WTC11 (cell line): ENCODE results near the gene GUCA1A. TPM values are rescaled to one million over a fixed set of nuclear protein-coding genes. Genes with fewer than 3 reads are reported as not detected.

Source experiments
- ATAC-seq: fragments of 200-7000 bp; cut with Tn5 transposase; 2 replicates; pipeline ENCODE4 v1.10.0; 2021; ENCODE audit warnings: mild to moderate bottlenecking, moderate library complexity
- CTCF ChIA-PET: fragments of 300-600 bp; sonication (Branson Sonifier 250); formaldehyde crosslinking; loops from one replicate; lab custom pipeline; 2021; ENCODE audit warnings: antibody characterized with exemption; lab: Charles Lee
- POLR2A ChIA-PET: fragments of 350-600 bp; sonication (Branson Sonifier 250); formaldehyde crosslinking; loops from one replicate; lab custom pipeline; 2021; ENCODE audit warnings: antibody characterized with exemption; lab: Charles Lee
- DNase-seq: peaks from one replicate; pipeline ENCODE4 v3.0.0; 2021; ENCODE audit warnings: low spot score
- H3K27ac Mint-ChIP-seq: 2 replicates; pipeline ENCODE4 v1.8.0; 2021; ENCODE audit warnings: mixed read lengths
- H3K27me3 Mint-ChIP-seq: 2 replicates; pipeline ENCODE4 v1.8.0; 2021; ENCODE audit warnings: low read depth, mild to moderate bottlenecking, moderate library complexity, mixed read lengths
- H3K36me3 Mint-ChIP-seq: 2 replicates; pipeline ENCODE4 v1.8.0; 2021; ENCODE audit warnings: mixed read lengths
- H3K4me1 Mint-ChIP-seq: 2 replicates; pipeline ENCODE4 v1.8.0; 2022; ENCODE audit warnings: mixed read lengths
- H3K4me3 Mint-ChIP-seq: 2 replicates; pipeline ENCODE4 v1.8.0; 2021; ENCODE audit warnings: mild to moderate bottlenecking, moderate library complexity, mixed read lengths
- H3K9me3 Mint-ChIP-seq: 2 replicates; pipeline ENCODE4 v1.8.0; 2021; ENCODE audit warnings: mixed read lengths
- CREB1 ChIP-seq: sonication (generic); formaldehyde crosslinking; IDR thresholded peaks from 2 replicates; pipeline ENCODE4 v1.8.0; 2023; ENCODE audit warnings: mild to moderate bottlenecking, missing genetic modification reagents
- EMX1 ChIP-seq: fragments of 250-450 bp; sonication (Bioruptor Pico); IDR thresholded peaks from 2 replicates; pipeline ENCODE4 v1.8.0; 2021; ENCODE audit warnings: mild to moderate bottlenecking
- FOXJ3 ChIP-seq: sonication (generic); formaldehyde crosslinking; IDR thresholded peaks from 2 replicates; pipeline ENCODE4 v1.9.0; 2021; ENCODE audit warnings: missing genetic modification reagents, mild to moderate bottlenecking, borderline replicate concordance
- FOXK1 ChIP-seq: sonication (generic); formaldehyde crosslinking; IDR thresholded peaks from 2 replicates; pipeline ENCODE4 v1.8.0; 2022; ENCODE audit warnings: mild to moderate bottlenecking, moderate library complexity, missing genetic modification reagents
- GABPB1 ChIP-seq: sonication (generic); formaldehyde crosslinking; IDR thresholded peaks from 2 replicates; pipeline ENCODE4 v1.8.1; 2023; ENCODE audit warnings: mild to moderate bottlenecking, missing genetic modification reagents
- JAZF1 ChIP-seq: fragments of 250-450 bp; sonication (Bioruptor Pico); IDR thresholded peaks from 2 replicates; pipeline ENCODE4 v1.9.0; 2021; ENCODE audit warnings: moderate library complexity, mild to moderate bottlenecking, inconsistent platforms
- SMAD3 ChIP-seq: sonication (generic); formaldehyde crosslinking; IDR thresholded peaks from 2 replicates; pipeline ENCODE4 v1.8.0; 2022; ENCODE audit warnings: missing genetic modification reagents, mild to moderate bottlenecking, borderline replicate concordance
- SMAD4 ChIP-seq: sonication (generic); formaldehyde crosslinking; IDR thresholded peaks from 2 replicates; pipeline ENCODE4 v1.8.0; 2022; ENCODE audit warnings: mild to moderate bottlenecking, missing genetic modification reagents
- TCF7 ChIP-seq: sonication (generic); formaldehyde crosslinking; IDR thresholded peaks from 2 replicates; pipeline ENCODE4 v1.8.0; 2022; ENCODE audit warnings: mild to moderate bottlenecking, low read depth, missing genetic modification reagents, moderate library complexity
- ZBTB21 ChIP-seq: sonication (generic); formaldehyde crosslinking; IDR thresholded peaks from 2 replicates; pipeline ENCODE4 v1.8.1; 2023; ENCODE audit warnings: mild to moderate bottlenecking, missing genetic modification reagents, borderline replicate concordance
- total RNA-seq: library from RNA; stranded (reverse); gene quantifications from 3 replicates; pipeline ENCODE4 v1.2.3, GENCODE V29; 2021
- TF ChIP-seq, protein P1 (sequence below): sonication (generic); formaldehyde crosslinking; IDR thresholded peaks from 2 replicates; pipeline ENCODE4 v1.8.0; 2022; ENCODE audit warnings: mild to moderate bottlenecking, missing genetic modification reagents
- TF ChIP-seq, protein P2 (sequence below): sonication (generic); formaldehyde crosslinking; IDR thresholded peaks from 2 replicates; pipeline ENCODE4 v1.8.0; 2023; ENCODE audit warnings: missing genetic modification reagents, mild to moderate bottlenecking, borderline replicate concordance
- TF ChIP-seq, protein P3 (sequence below): fragments of 250-450 bp; sonication (Bioruptor Pico); conservative IDR thresholded peaks from 2 replicates; pipeline ENCODE4 v1.9.0; 2021; ENCODE audit warnings: mild to moderate bottlenecking
- TF ChIP-seq, protein P4 (sequence below): sonication (generic); formaldehyde crosslinking; IDR thresholded peaks from 2 replicates; pipeline ENCODE4 v1.8.0; 2023; ENCODE audit warnings: missing genetic modification reagents
- TF ChIP-seq, protein P5 (sequence below): sonication (generic); formaldehyde crosslinking; IDR thresholded peaks from 2 replicates; pipeline ENCODE4 v1.8.1; 2023; ENCODE audit warnings: mild to moderate bottlenecking, moderate library complexity, missing genetic modification reagents
- TF ChIP-seq, protein P6 (sequence below): sonication (generic); formaldehyde crosslinking; IDR thresholded peaks from 2 replicates; pipeline ENCODE4 v1.8.1; 2023; ENCODE audit warnings: mild to moderate bottlenecking, missing genetic modification reagents, moderate library complexity

GUCA1A gene
- total RNA-seq, 1 experiment from 2014 or later = 10.9 TPM

DNA sequence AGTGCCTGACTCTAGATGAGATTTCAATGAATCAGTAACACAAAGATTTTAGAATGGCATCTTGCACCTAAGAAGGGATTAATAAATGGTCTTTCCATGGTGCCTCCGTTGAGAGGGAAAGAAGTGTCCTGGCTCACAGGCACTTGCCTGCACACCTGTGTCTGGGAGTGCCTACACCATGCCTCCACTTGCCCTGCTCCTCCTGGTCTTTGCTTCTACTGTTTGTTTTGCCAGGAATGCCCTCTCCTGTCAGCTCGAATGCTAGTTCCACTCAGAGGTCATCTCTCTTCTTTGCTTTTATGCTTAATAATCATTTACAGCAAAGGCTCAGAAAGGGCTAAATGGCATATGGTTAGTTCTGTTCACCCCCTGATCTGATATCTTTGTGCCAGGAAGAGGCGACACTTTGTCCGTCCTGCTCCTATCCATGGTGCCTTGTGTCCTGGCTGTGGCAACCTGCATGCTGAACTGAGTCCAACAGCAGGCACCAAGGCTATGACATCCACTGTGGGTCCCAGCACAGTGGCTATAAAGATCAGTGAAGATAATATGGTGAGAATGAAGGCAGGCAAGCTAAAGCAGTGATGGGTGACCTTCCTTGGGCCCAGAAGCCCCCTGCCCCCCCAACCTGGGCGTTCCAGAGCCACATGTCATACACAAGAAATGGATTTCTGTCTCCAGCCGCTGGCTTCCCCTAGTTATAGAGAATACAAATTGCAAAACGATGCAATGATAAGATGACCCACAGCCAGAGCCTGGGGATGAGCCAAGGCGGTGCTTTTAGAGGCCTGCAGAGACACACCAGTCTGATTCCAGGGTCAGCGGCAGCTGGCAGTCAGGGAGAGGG lies 32.2 kb upstream of the GUCA1A start:
- Mint-ChIP-seq H3K27ac (peak overlapping the region; percentile 84), H3K4me3 (peak overlapping the region; percentile 80), H3K27me3 (no peaks in the 10 kb centered on the region; the same call in 1 of the 2 replicates), H3K4me1 (peaks cover 58% of the 10 kb centered on the region), H3K36me3 (peaks cover 4% of the 10 kb centered on the region), H3K9me3 (no peaks in the 10 kb centered on the region)
- DNase-seq (no peak), ATAC-seq (no peak)
- POLR2A ChIA-PET = interaction anchor here (1.5 kb wide), 1 partner anchor 563 kb away, joined by 3 read pairs; no protein-coding TSS in a partner anchor
- CTCF ChIA-PET = interaction anchor here (1.0 to 4.3 kb wide), 3 partner anchors 26 to 220 kb away, joined by 3 to 29 read pairs (median 6); partner anchors contain the start of genes BYSL and MED20
- TF ChIP-seq, protein P1, sequence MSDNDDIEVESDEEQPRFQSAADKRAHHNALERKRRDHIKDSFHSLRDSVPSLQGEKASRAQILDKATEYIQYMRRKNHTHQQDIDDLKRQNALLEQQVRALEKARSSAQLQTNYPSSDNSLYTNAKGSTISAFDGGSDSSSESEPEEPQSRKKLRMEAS (CRISPR knock-in tag) = peak; percentile 15; the same call in 1 of the 2 replicates
- TF ChIP-seq SMAD3 = no peak

DNA sequence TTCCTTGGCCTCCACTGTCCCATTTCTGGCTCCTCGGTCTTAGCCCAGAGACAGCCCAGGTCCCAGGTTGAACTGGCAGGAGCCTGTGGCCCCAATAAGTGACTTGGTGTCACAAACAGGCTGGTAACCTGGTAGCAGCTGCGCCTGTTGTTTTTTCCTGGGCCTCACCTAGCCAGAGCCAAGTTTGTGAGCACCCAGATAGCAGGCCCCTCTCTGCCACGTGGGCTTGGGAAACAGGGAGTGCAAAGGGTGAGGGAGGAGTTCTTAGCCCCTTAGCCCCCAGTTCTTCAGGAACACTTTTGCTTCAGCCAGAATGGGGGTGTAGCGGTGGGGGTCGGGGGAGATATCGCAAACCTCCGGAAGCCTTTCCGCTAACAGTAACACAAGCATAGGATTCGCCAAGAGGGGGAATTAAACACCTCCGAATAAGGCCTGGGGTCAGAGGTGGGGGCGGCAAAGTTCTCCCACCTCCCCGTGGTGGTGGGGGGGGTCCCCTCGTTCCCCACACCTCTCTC lies 31.5 kb upstream of the GUCA1A start:
- Mint-ChIP-seq H3K36me3 (peaks cover 4% of the 10 kb centered on the region), H3K4me1 (peaks cover 51% of the 10 kb centered on the region), H3K9me3 (no peaks in the 10 kb centered on the region), H3K4me3 (peak overlapping the region; percentile 80), H3K27ac (no peak overlapping the region), H3K27me3 (no peaks in the 10 kb centered on the region; the same call in 1 of the 2 replicates)
- DNase-seq (no peak), ATAC-seq (no peak)
- TF ChIP-seq, protein P2, sequence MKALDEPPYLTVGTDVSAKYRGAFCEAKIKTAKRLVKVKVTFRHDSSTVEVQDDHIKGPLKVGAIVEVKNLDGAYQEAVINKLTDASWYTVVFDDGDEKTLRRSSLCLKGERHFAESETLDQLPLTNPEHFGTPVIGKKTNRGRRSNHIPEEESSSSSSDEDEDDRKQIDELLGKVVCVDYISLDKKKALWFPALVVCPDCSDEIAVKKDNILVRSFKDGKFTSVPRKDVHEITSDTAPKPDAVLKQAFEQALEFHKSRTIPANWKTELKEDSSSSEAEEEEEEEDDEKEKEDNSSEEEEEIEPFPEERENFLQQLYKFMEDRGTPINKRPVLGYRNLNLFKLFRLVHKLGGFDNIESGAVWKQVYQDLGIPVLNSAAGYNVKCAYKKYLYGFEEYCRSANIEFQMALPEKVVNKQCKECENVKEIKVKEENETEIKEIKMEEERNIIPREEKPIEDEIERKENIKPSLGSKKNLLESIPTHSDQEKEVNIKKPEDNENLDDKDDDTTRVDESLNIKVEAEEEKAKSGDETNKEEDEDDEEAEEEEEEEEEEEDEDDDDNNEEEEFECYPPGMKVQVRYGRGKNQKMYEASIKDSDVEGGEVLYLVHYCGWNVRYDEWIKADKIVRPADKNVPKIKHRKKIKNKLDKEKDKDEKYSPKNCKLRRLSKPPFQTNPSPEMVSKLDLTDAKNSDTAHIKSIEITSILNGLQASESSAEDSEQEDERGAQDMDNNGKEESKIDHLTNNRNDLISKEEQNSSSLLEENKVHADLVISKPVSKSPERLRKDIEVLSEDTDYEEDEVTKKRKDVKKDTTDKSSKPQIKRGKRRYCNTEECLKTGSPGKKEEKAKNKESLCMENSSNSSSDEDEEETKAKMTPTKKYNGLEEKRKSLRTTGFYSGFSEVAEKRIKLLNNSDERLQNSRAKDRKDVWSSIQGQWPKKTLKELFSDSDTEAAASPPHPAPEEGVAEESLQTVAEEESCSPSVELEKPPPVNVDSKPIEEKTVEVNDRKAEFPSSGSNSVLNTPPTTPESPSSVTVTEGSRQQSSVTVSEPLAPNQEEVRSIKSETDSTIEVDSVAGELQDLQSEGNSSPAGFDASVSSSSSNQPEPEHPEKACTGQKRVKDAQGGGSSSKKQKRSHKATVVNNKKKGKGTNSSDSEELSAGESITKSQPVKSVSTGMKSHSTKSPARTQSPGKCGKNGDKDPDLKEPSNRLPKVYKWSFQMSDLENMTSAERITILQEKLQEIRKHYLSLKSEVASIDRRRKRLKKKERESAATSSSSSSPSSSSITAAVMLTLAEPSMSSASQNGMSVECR (CRISPR knock-in tag) = no peak
- TF ChIP-seq, protein P3, sequence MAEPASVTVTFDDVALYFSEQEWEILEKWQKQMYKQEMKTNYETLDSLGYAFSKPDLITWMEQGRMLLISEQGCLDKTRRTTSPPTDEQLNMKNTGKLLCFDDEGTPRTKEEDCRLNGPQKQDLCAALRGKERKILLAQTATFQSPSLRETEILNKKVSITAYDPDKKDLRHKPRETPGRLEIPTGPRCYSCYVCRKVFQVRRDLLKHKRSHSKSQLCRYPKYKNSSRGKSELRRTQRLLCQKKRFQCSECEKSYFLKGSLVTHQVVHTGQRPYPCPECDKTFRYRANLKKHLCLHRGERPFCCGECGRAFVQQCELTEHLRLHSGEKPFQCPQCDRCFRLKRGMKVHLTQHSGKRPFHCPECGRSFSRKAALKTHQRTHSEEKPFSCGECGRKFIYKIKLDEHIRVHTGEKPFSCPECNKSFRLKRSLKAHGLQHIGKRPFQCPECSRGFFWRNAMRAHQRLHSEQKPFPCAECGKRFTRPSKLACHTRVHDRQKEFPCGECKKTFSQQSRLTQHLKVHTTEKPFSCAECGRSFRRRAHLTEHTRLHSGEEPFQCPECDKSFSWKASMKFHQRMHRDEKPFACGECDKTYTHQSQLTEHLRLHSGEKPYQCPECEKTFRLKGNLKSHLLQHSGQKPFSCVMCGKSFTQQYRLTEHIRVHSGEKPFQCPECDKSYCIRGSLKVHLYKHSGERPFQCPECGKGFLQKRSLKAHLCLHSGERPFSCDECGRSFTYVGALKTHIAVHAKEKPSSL (CRISPR knock-in tag) = no peak
- TF ChIP-seq FOXK1 (CRISPR knock-in tag) (peak; percentile 42; the same call in 1 of the 2 replicates), GABPB1 (CRISPR knock-in tag) (0 out of 2 replicates have a peak, but pooled peaks have one; percentile 7), FOXJ3 (CRISPR knock-in tag) (no peak), EMX1 (CRISPR knock-in tag) (no peak)
- TF ChIP-seq, protein P1 (CRISPR knock-in tag) = 0 out of 2 replicates have a peak, but pooled peaks have one; percentile 7
- ChIA-PET POLR2A (interaction anchor here (1.5 kb wide), 1 partner anchor 563 kb away, joined by 3 read pairs; no protein-coding TSS in a partner anchor), CTCF (interaction anchor here (4.3 kb wide), 1 partner anchor 37 kb away, joined by 29 read pairs; no protein-coding TSS in a partner anchor)

DNA sequence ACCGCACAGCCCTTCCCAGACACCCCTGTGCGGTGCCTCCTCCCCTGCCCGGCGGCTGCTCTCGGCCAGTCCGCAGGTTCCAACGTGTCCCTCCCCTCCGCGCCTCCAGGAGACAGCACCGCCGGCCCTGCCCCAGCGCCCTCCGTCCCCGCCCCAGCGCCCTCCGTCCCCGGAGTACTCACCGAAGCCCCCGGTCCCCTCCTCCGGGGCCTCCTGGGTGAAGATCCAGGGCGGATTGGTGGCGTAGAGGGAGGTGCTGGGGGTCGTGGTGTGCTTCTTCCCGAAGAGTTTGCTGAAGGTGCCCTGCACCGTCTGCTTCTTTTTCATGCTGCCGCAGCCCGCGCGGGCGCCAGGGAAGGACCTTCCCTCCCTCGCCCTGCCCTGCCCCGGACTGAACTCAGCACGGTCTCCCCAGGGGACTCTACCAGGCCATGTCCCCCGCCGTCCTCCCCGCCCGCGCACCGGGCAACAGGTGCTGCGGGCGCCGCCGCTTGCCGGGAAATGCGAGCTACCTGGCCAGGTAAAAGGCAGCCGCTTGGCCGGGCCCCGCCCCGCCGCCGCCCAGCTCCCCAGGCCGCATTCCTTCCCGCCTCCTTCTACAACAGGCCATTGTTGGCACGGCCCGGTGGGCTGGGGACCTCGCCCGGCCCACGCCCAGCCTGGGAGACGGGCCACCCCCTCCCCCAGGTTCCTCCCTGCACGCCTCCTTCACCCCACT lies 30.9 kb upstream of the GUCA1A start, which contains the start of gene C6orf132:
Gene C6orf132 (minus strand): TSS at position 503 of the 718 bp plus-strand sequence. CDS start 176 bp downstream, at position 327.
- peak within 1 kb of the TSS; percentile 80 for H3K4me3 Mint-ChIP-seq
- TF ChIP-seq JAZF1 (no peak), ZBTB21 (CRISPR knock-in tag) (peak; percentile 29; the same call in 1 of the 2 replicates), SMAD4 (CRISPR knock-in tag) (no peak), CREB1 (CRISPR knock-in tag) (no peak), TCF7 (no peak)
- TF ChIP-seq, protein P4, sequence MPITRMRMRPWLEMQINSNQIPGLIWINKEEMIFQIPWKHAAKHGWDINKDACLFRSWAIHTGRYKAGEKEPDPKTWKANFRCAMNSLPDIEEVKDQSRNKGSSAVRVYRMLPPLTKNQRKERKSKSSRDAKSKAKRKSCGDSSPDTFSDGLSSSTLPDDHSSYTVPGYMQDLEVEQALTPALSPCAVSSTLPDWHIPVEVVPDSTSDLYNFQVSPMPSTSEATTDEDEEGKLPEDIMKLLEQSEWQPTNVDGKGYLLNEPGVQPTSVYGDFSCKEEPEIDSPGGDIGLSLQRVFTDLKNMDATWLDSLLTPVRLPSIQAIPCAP (CRISPR knock-in tag) = no peak
- TF ChIP-seq, protein P5, sequence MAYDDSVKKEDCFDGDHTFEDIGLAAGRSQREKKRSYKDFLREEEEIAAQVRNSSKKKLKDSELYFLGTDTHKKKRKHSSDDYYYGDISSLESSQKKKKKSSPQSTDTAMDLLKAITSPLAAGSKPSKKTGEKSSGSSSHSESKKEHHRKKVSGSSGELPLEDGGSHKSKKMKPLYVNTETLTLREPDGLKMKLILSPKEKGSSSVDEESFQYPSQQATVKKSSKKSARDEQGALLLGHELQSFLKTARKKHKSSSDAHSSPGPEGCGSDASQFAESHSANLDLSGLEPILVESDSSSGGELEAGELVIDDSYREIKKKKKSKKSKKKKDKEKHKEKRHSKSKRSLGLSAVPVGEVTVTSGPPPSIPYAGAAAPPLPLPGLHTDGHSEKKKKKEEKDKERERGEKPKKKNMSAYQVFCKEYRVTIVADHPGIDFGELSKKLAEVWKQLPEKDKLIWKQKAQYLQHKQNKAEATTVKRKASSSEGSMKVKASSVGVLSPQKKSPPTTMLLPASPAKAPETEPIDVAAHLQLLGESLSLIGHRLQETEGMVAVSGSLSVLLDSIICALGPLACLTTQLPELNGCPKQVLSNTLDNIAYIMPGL = no peak
- TF ChIP-seq, protein P6, sequence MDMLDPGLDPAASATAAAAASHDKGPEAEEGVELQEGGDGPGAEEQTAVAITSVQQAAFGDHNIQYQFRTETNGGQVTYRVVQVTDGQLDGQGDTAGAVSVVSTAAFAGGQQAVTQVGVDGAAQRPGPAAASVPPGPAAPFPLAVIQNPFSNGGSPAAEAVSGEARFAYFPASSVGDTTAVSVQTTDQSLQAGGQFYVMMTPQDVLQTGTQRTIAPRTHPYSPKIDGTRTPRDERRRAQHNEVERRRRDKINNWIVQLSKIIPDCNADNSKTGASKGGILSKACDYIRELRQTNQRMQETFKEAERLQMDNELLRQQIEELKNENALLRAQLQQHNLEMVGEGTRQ = peak; percentile 18; the same call in 1 of the 2 replicates

More for the DNA sequence above, 30.9 kb upstream of the GUCA1A start, which contains the start of gene C6orf132:
- POLR2A ChIA-PET = interaction anchor here (0.6 to 1.7 kb wide), 10 partner anchors 8 to 604 kb away, joined by 3 to 7 read pairs (median 4); partner anchors contain the start of gene TBCC
- ATAC-seq = peak; percentile 86
- Mint-ChIP-seq H3K36me3 (peaks cover 4% of the 10 kb centered on the region), H3K27me3 (no peaks in the 10 kb centered on the region; the same call in 1 of the 2 replicates), H3K9me3 (no peaks in the 10 kb centered on the region), H3K4me1 (peaks cover 45% of the 10 kb centered on the region), H3K27ac (peak within 1 kb of the TSS; percentile 81)
- peak; percentile 88 for DNase-seq
- CTCF ChIA-PET = interaction anchor here (0.6 to 4.3 kb wide), 7 partner anchors 21 to 355 kb away, joined by 3 to 29 read pairs (median 4); partner anchors contain the start of gene TOMM6
